ENCODE data around the gene PTER.

The PTER gene

DNA sequence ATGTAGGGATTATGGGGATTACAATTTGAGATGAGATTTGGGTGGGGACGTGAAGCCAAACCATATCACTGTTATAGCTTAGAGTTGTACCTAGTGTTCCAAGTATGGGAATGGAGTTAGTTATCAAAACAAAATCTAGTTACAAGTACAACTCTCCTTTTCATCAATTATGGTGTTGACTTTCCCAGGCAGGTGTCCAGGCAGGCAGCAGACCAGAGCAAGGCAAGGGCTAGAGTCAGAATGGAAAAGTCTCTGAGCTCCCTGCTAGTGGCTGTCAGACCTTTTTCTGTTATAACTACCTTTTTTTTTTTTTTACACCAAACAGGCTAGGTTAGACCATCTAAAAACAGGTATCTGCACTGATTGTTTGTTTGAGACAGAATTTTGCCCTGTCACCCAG, 29.2 kb downstream of the PTER start:
- H3K4me2 ChIP-seq = no peak overlapping the region
- no peaks in the 10 kb centered on the region for H3K4me1 ChIP-seq
- no peak overlapping the region for H3K9ac ChIP-seq
- H3K36me3 ChIP-seq = peaks cover 71% of the 10 kb centered on the region
- H4K20me1 ChIP-seq = peaks cover 26% of the 10 kb centered on the region; the same call in 1 of the 2 replicates
- H3K27me3 ChIP-seq = no peaks in the 10 kb centered on the region
- no peak overlapping the region for H3K27ac ChIP-seq
- TF ChIP-seq Cebpa-rat (IDR thresholded peaks at IDR 0.05) = no peak
- peaks cover 28% of the 10 kb centered on the region for H3K9me3 ChIP-seq
- no peak overlapping the region for H3K4me3 ChIP-seq

DNA sequence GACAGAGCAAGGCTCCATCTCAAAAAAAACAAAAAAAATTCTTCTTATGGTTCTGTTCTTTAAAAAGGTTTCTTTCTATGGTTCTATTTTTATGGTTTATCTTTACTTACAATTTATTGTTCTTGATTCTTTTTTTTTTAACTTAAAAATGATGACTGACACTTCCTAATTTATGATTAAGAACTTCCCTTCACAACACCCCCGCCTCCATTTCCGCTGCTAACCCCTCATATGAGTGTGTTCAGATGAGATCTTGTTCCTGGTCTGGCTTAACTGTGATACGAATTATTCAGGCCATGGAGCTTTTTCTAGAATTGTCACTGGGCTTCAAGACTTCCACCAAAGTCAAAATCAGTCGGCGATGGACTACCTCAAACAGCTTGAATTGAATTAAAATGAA, 33.9 kb downstream of the PTER start:
- Histone ChIP-seq H3K9me3 (no peaks in the 10 kb centered on the region), H3K9ac (no peak overlapping the region), H3K27ac (no peak overlapping the region), H3K4me3 (no peak overlapping the region), H3K4me1 (no peaks in the 10 kb centered on the region), H4K20me1 (peaks cover 23% of the 10 kb centered on the region; the same call in 1 of the 2 replicates), H3K27me3 (no peaks in the 10 kb centered on the region), H3K4me2 (no peak overlapping the region), H3K36me3 (peaks cover 32% of the 10 kb centered on the region)
- no peak for TF ChIP-seq Cebpa-rat (IDR thresholded peaks at IDR 0.05)

DNA sequence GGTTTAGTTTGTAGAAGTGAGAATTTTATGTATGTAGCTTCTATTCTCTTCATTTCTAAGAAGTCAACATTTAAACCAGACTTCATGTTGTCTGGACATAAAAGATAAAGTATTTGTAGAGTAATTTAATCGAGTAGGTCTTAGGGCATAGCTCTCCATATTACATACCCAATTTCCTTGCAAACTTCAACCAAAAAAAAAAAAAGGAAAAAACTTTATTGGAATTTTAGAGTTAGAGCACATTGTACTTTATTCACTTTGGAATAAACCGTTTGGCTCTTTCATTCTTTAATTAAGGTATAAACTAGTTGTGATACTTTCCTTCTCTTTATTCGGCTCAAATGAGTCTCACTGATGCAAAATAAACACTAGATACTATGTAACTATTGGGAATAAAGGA, 36.0 kb downstream of the PTER start:
- Histone ChIP-seq H3K9me3 (no peaks in the 10 kb centered on the region), H3K27me3 (no peaks in the 10 kb centered on the region), H3K4me3 (no peak overlapping the region), H4K20me1 (peaks cover 24% of the 10 kb centered on the region; the same call in 1 of the 2 replicates), H3K4me2 (no peak overlapping the region), H3K36me3 (peaks cover 18% of the 10 kb centered on the region), H3K9ac (no peak overlapping the region), H3K27ac (no peak overlapping the region), H3K4me1 (no peaks in the 10 kb centered on the region)
- TF ChIP-seq Cebpa-rat (IDR thresholded peaks at IDR 0.05) = no peak

DNA sequence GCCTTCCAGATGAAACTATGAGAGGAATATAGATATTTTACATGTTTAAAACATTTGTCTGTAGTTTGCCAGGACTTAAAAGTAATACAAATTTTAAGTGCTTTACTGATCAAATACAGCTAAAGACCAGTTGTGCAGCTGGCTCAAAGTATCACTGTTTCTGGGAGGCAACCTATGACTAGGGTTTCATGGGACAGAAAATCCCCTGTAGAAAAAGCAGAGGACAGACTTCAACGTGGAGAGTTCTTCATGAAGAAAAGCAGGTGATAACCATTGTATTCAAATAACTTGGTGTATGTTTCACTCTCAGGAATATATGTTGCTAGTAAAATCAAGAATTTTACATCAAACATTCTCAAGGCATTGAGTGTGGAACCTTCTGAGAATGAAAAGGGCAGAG, 40.9 kb downstream of the PTER start:
- Histone ChIP-seq H4K20me1 (peaks cover 13% of the 10 kb centered on the region; the same call in 1 of the 2 replicates), H3K36me3 (no peaks in the 10 kb centered on the region)
- no peak for TF ChIP-seq Cebpa-rat (IDR thresholded peaks at IDR 0.05)

DNA sequence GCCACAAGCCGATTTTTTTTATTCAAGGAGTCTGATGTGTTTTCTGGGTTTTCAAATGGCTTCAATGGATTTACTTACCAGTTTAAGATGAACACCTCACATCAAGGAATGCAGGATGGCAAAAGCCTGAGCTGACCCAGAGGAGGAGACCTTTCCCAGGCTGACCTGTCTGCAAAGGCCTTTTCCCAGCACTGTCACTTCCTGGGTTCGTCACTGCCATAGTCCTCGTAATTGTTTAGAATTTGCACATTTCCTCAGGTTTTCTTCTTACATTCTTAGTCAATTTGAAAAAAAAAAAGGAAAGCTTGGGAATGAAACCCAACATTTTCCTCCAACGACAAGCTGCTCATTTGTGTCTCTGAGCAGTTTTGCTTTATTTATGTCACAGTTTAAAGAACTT, 42.0 kb downstream of the PTER start:
- no peaks in the 10 kb centered on the region for H3K4me1 ChIP-seq
- no peak overlapping the region for H3K27ac ChIP-seq
- H4K20me1 ChIP-seq = peaks cover 18% of the 10 kb centered on the region; the same call in 1 of the 2 replicates
- no peak overlapping the region for H3K4me3 ChIP-seq
- no peaks in the 10 kb centered on the region for H3K27me3 ChIP-seq
- TF ChIP-seq Cebpa-rat (IDR thresholded peaks at IDR 0.05) = no peak
- H3K36me3 ChIP-seq = 0 out of 2 replicates have a peak, but pooled peaks cover 3% of the 10 kb centered on the region
- no peak overlapping the region for H3K4me2 ChIP-seq
- no peaks in the 10 kb centered on the region for H3K9me3 ChIP-seq
- no peak overlapping the region for H3K9ac ChIP-seq

More for the DNA sequence above, 40.9 kb downstream of the PTER start:
- Histone ChIP-seq H3K27ac (no peak overlapping the region), H3K27me3 (no peaks in the 10 kb centered on the region), H3K9ac (no peak overlapping the region), H3K4me1 (no peaks in the 10 kb centered on the region), H3K9me3 (no peaks in the 10 kb centered on the region), H3K4me2 (no peak overlapping the region), H3K4me3 (no peak overlapping the region)

DNA sequence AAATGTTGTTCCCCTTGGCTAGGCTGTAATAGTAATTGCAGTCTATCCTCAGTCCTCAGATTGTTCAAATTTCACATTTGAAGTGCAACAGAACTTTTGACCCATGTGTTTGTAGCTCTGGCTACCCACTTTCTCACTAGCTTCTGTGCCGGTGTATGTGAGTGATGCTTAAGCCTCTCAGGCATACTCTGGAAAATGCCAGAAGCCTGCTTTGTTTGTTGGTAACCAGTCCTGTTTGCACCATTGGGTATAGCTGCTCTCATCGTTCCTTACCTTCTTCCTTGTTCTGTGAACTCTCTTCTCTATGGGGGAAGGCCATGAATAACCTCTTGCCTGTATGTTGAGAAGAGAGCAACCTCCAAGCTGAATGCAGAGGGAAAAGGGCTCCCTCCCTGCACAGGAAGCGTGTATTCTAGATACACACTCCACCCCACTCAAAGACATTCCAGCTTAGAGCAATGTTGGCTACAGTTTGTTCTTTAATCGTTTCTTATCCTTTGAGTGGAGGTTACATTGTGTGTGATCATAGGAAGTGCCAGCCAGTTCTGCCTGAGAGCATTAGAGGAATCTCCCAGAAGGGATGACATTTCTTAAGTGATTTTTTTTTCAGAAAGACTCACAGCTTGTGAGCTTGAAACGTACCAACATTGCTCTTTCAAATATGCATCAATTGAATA, 44.4 kb downstream of the PTER start:
- no peak overlapping the region for H3K4me3 ChIP-seq
- peaks cover 18% of the 10 kb centered on the region; the same call in 1 of the 2 replicates for H4K20me1 ChIP-seq
- no peaks in the 10 kb centered on the region for H3K9me3 ChIP-seq
- H3K4me1 ChIP-seq = no peaks in the 10 kb centered on the region
- H3K27ac ChIP-seq = no peak overlapping the region
- H3K27me3 ChIP-seq = no peaks in the 10 kb centered on the region
- H3K9ac ChIP-seq = no peak overlapping the region
- TF ChIP-seq Cebpa-rat (IDR thresholded peaks at IDR 0.05) = no peak
- H3K36me3 ChIP-seq = peaks cover 8% of the 10 kb centered on the region
- H3K4me2 ChIP-seq = no peak overlapping the region

DNA sequence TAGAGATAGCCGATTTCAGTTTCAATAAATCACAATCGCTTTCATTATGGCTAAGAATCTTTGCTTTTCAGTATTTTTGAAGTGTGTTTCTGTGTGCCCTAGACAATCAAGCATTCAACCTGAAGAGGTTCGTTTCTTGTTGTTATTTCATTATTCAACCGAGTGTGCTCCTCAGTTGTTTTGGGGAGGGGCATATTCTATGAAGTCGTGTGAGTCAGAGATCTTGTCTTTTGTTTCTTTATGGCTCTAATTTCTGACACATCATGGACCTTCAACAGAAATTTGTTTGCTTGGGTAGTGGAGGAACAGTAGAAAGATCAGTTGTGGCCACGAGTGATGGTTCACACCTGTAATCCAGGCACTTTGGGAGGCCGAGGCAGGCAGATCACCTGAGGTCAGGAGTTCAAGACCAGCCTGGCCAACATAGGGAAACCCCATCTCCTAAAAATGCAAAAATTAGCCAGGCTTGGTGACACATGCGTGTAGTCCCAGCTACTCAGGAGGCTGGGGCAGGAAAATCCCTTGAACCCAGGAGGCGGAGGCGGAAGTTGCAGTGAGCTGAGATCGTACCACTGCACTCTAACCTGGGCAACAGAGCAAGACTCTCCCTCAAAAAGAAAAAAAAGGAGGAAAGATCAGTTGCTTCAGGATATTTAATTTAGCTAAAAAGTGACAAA, 46.6 kb downstream of the PTER start:
- Histone ChIP-seq H3K9ac (no peak overlapping the region), H3K36me3 (peaks cover 28% of the 10 kb centered on the region), H3K9me3 (no peaks in the 10 kb centered on the region), H3K4me2 (no peak overlapping the region), H4K20me1 (peaks cover 13% of the 10 kb centered on the region; the same call in 1 of the 2 replicates), H3K4me1 (no peaks in the 10 kb centered on the region), H3K27me3 (no peaks in the 10 kb centered on the region), H3K4me3 (no peak overlapping the region), H3K27ac (no peak overlapping the region)
- no peak for TF ChIP-seq Cebpa-rat (IDR thresholded peaks at IDR 0.05)

DNA sequence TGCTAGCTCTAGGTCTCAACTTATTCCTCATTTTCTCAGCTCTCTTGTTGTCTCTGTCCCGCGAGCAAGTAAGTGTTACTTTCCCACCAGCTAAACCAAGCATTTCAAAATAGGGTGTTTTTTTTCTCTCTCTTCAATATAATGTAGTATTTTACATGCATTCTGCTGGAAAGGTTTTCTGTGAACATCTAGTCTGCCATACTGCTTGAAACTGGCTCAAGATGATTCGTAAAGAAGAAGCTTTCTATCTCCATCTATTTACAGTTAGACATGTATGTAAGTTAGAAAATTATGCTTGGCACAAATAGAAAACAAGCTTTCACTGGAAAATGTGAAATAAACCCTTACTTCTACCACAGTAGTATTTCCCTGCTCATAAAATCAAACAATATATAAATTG, 53.7 kb downstream of the PTER start:
- H3K27ac ChIP-seq = no peak overlapping the region

DNA sequence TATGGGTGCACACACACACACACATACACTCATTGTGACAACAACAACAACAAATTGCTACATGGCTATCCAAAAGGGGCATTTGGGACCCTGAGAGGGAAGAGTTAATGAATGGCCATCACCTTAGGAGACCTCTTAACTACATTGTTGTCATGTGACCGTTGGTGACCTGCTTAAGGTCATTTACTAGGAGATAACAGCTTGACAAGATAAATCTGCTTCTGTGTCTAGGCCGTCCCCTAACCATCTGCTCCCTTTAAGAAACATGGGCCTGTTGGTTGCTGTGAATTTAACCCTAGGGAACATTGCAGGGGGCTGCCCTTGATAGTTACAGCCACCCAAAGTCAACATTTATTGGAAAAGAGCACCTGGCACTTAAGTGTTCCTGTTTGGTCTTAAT, 55.1 kb downstream of the PTER start:
- Histone ChIP-seq H3K9me3 (no peaks in the 10 kb centered on the region), H3K9ac (no peak overlapping the region), H3K4me1 (no peaks in the 10 kb centered on the region), H4K20me1 (peaks cover 22% of the 10 kb centered on the region; the same call in 1 of the 2 replicates), H3K4me2 (no peak overlapping the region), H3K36me3 (peaks cover 63% of the 10 kb centered on the region), H3K27ac (no peak overlapping the region), H3K4me3 (no peak overlapping the region), H3K27me3 (no peaks in the 10 kb centered on the region)
- no peak for TF ChIP-seq Cebpa-rat (IDR thresholded peaks at IDR 0.05)

More for the DNA sequence above, 53.7 kb downstream of the PTER start:
- Histone ChIP-seq H3K9ac (no peak overlapping the region), H3K4me1 (no peaks in the 10 kb centered on the region), H4K20me1 (peaks cover 15% of the 10 kb centered on the region; the same call in 1 of the 2 replicates), H3K4me3 (no peak overlapping the region), H3K36me3 (peaks cover 62% of the 10 kb centered on the region), H3K9me3 (no peaks in the 10 kb centered on the region), H3K27me3 (no peaks in the 10 kb centered on the region), H3K4me2 (no peak overlapping the region)
- TF ChIP-seq Cebpa-rat (IDR thresholded peaks at IDR 0.05) = no peak

DNA sequence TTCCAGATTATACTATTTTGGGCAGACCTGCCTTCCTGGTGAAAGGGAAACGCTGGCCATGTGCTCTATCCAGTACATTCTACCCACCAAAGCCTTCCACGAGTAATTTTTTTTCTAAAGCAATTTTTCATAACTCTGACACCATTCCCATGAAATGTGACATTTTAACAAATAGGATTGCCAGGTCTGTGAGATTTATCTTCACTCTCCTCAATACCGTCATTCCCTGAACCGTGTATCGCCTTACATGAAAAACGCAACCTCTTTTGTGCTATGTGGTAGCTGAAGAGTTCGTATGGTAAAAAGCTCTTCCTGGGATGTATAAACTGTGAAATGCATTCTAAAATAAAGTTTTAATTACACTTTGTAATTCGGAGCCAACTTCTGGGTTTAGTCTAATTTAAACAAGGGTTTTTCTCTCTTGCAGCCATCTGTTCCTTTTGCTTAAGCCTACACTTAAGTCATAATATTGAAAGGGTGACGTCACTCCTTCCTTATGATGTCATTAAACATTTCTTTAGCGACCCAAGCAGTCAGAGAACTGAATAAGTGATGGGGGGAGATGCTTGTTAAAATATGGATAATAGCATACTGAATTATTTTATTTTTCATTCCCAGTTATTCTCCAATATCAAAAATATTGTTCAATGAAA, 57.2 kb downstream of the PTER start:
- no peaks in the 10 kb centered on the region for H3K9me3 ChIP-seq
- no peak overlapping the region for H3K4me2 ChIP-seq
- no peak for TF ChIP-seq Cebpa-rat (IDR thresholded peaks at IDR 0.05)
- H3K4me1 ChIP-seq = no peaks in the 10 kb centered on the region
- H3K9ac ChIP-seq = no peak overlapping the region
- peaks cover 62% of the 10 kb centered on the region for H3K36me3 ChIP-seq
- H3K27ac ChIP-seq = no peak overlapping the region
- no peaks in the 10 kb centered on the region for H3K27me3 ChIP-seq
- H3K4me3 ChIP-seq = no peak overlapping the region
- peaks cover 22% of the 10 kb centered on the region; the same call in 1 of the 2 replicates for H4K20me1 ChIP-seq

All from BLaER1 (cell line).